Measurements from ENCODE around the gene ALKBH4. TPM values are rescaled to one million over a fixed set of nuclear protein-coding genes. Genes with fewer than 3 reads are reported as not detected.

ALKBH4 gene
- total and polyA plus RNA-seq, 2 donors from 2014 or later, result 14.0 to 15.4 TPM

DNA sequence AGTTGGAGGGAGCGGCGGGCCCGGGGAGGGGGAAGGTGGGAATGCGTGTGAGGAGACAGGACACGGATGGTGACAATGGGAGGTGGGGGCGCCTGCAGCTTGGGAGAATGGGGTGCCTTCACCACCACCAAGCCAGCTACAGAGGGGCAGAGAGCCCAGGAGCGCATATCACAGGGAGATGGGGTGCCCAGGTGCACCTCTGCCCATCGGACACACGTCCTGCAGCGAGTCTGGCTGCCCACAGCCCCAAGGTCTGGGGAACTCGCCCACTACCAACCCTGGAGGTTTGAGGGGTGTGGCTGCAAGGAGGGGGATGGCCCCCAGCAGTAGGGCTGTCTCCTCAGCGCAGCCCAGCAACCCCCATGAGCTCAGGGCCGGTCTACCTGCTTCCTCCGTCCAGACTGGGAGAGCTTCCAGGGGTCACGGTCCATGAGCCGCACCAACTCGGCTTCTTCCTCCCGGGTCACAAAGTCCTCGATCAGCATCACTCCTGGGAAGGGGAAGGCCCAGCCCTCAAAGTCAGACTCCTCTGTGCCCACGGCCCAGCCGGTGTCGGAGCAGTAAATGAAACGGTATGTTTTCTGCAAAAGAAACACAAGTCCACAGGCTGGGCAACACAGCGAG, 5.3 kb downstream of the ALKBH4 start:
- Histone ChIP-seq H3K9me3 (ENCODE audit: control insufficient read depth in 2 of 3, insufficient read depth in 1 of 3, low read length in 3 of 3) (no peaks in the 10 kb centered on the region), H3K36me3 (ENCODE audit: control insufficient read depth in 2 of 3, insufficient read depth in 3 of 3, low read length in 3 of 3) (peaks cover 0 to 7% (median 7%) of the 10 kb centered on the region in 3 donors), H3K4me1 (ENCODE audit: control insufficient read depth in 2 of 3, insufficient read depth in 2 of 3, low read depth in 1 of 3, low read length in 3 of 3) (peaks cover 0 to 6% (median 4%) of the 10 kb centered on the region in 3 donors), H3K27me3 (ENCODE audit: control insufficient read depth, insufficient read depth, low read length) (no peaks in the 10 kb centered on the region), H3K9ac (ENCODE audit: low read length in 3 of 3) (no peak overlapping the region), H3K27ac (ENCODE audit: low read depth in 2 of 2, low read length in 2 of 2) (no peak overlapping the region), H3K4me3 (ENCODE audit: low read length in 3 of 3) (no peak overlapping the region)
- intact Hi-C loops (cut with DNase I), result no loop called here
- peak in 1 of 5 donors; percentile 68 for DNase-seq
- TF ChIP-seq, protein P1, sequence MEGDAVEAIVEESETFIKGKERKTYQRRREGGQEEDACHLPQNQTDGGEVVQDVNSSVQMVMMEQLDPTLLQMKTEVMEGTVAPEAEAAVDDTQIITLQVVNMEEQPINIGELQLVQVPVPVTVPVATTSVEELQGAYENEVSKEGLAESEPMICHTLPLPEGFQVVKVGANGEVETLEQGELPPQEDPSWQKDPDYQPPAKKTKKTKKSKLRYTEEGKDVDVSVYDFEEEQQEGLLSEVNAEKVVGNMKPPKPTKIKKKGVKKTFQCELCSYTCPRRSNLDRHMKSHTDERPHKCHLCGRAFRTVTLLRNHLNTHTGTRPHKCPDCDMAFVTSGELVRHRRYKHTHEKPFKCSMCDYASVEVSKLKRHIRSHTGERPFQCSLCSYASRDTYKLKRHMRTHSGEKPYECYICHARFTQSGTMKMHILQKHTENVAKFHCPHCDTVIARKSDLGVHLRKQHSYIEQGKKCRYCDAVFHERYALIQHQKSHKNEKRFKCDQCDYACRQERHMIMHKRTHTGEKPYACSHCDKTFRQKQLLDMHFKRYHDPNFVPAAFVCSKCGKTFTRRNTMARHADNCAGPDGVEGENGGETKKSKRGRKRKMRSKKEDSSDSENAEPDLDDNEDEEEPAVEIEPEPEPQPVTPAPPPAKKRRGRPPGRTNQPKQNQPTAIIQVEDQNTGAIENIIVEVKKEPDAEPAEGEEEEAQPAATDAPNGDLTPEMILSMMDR (IDR thresholded peaks at IDR 0.05; ENCODE audit: borderline replicate concordance, extremely low read depth, insufficient read depth), result no peak
- FAIRE-seq, result no peak

DNA sequence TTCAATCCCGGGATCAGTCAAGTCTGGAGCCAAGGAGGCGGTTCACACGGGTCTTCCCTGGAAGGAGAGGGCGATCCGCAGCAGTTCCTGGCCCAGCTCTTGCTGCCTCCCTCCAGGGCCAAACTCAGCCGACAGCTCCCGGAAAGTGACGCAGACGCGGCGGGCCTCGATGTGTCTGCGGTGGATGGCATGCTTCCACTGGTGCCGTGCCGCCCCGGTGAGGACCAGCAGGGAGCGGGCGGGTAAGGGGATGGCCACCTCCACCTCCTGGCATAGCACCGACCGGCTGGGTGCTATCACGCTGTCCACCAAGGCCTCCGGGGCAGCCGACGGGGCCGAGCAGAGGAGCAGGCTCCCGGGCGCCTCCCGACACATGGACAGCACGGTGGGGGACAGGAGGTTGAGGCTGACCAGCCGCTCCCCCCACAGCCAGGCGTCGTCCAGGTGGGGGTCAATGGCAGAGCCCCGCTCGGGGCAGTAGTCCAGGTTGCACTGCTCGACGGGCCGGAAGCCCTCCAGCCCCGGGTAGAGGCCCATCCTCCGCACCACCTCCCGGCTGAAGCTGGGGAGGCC, 7.2 kb downstream of the ALKBH4 start:
- intact Hi-C loops (cut with DNase I), result no loop called here
- DNase-seq, result peak in 1 of 5 donors; percentile 74
- Histone ChIP-seq H3K27me3 (ENCODE audit: control insufficient read depth, insufficient read depth, low read length) (no peaks in the 10 kb centered on the region), H3K9me3 (ENCODE audit: control insufficient read depth in 2 of 3, insufficient read depth in 1 of 3, low read length in 3 of 3) (no peaks in the 10 kb centered on the region), H3K36me3 (ENCODE audit: control insufficient read depth in 2 of 3, insufficient read depth in 3 of 3, low read length in 3 of 3) (peaks cover 0 to 7% (median 7%) of the 10 kb centered on the region in 3 donors), H3K4me1 (ENCODE audit: control insufficient read depth in 2 of 3, insufficient read depth in 2 of 3, low read depth in 1 of 3, low read length in 3 of 3) (no peaks in the 10 kb centered on the region), H3K4me3 (ENCODE audit: low read length in 3 of 3) (no peak overlapping the region), H3K27ac (ENCODE audit: low read depth in 2 of 2, low read length in 2 of 2) (no peak overlapping the region), H3K9ac (ENCODE audit: low read length in 3 of 3) (no peak overlapping the region)
- TF ChIP-seq, protein P1 (IDR thresholded peaks at IDR 0.05; ENCODE audit: borderline replicate concordance, extremely low read depth, insufficient read depth), result no peak
- no peak for FAIRE-seq

DNA sequence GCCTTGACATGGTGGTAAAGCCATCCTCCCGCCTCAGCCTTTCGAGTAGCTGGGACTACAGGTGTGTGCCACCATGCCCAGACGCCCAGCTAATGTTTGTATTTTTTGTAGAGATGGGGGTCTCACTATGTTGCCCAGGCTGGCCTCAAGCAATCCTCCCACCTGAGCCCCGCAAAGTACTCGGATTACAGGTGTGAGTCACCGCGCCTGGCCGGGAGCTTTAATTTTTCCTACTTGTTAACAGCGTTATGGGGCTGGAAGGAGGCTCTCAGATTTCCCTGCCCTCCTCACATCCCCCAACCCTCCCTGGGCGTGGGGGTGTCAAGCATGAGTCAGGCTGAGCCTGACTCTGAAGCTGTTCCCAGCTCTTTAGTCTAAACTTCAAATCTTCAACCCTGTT, 8.3 kb downstream of the ALKBH4 start:
- H3K9ac ChIP-seq (ENCODE audit: low read length in 3 of 3), result no peak overlapping the region
- peaks cover 0 to under 1% (median 0%) of the 10 kb centered on the region in 3 donors for H3K4me1 ChIP-seq (ENCODE audit: control insufficient read depth in 2 of 3, insufficient read depth in 2 of 3, low read depth in 1 of 3, low read length in 3 of 3)
- TF ChIP-seq, protein P1 (IDR thresholded peaks at IDR 0.05; ENCODE audit: borderline replicate concordance, extremely low read depth, insufficient read depth), result no peak
- H3K27ac ChIP-seq (ENCODE audit: low read depth in 2 of 2, low read length in 2 of 2), result no peak overlapping the region
- H3K36me3 ChIP-seq (ENCODE audit: control insufficient read depth in 2 of 3, insufficient read depth in 3 of 3, low read length in 3 of 3), result peaks cover 0 to 7% (median 7%) of the 10 kb centered on the region in 3 donors
- no peak overlapping the region for H3K4me3 ChIP-seq (ENCODE audit: low read length in 3 of 3)
- H3K27me3 ChIP-seq (ENCODE audit: control insufficient read depth, insufficient read depth, low read length), result no peaks in the 10 kb centered on the region
- intact Hi-C loops (cut with DNase I), result no loop called here
- DNase-seq (peak in 2 of 5 donors; percentile 18 to 32), FAIRE-seq (no peak)
- H3K9me3 ChIP-seq (ENCODE audit: control insufficient read depth in 2 of 3, insufficient read depth in 1 of 3, low read length in 3 of 3), result no peaks in the 10 kb centered on the region

Measured in kidney (tissue), 14 donors.